ENCODE data around the gene WDR1. TPM values are rescaled to one million over a fixed set of nuclear protein-coding genes. Genes with fewer than 3 reads are reported as not detected.

WDR1 gene
- total RNA-seq, 2 donors from 2014 or later, result 222 to 345 TPM

DNA sequence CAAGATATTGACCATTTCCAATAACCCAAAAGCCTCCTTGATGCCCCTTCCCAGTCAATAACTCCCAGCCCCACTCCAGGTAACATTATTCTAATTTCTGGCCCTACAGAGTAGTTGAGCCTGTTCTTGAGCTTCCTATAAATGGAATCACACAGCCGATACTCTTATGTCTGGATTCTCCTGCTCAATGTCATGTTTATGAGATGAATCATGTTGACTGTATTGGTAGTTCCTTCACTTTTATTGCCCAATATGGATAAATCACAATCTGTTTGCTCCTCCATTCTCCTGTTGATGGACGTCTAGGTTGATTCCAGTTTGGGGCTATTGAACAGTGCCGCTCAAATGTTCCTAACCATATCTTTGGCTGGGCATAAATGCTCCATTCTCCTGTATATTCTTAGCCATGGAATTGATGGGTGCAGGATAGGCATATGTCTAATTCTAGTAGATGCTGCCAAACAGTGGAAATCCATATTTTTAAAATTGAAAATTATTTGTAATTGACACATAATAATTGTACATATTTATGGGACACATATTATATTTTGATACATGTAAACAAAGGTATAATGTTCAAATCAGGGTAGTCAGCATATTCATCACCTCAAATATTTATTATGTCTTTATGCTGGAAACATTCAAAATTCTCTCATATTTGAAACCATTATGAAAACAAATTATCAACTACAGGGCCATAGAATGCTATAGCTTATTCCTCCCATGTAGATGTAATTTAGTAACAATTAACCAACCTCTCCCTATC, 54.8 kb downstream of the WDR1 start:
- Histone ChIP-seq H3K36me3 (ENCODE audit: control insufficient read depth, insufficient read depth, low read length) (peaks cover 19% of the 10 kb centered on the region), H3K4me3 (ENCODE audit: low read length) (no peak overlapping the region), H3K9me3 (ENCODE audit: control insufficient read depth, low read length) (peaks cover 9% of the 10 kb centered on the region), H3K27me3 (ENCODE audit: control insufficient read depth, insufficient read depth, low read length, poor library complexity, severe bottlenecking) (no peaks in the 10 kb centered on the region), H3K4me1 (ENCODE audit: control insufficient read depth, insufficient read depth, low read length) (peaks cover 18% of the 10 kb centered on the region), H3K9ac (ENCODE audit: extremely low read depth, low read length, poor library complexity, severe bottlenecking) (no peak overlapping the region), H3K27ac (ENCODE audit: low read depth, low read length) (no peak overlapping the region)
- Mint-ChIP-seq H3K27ac (no peak overlapping the region), H3K4me3 (no peak overlapping the region), H3K4me1 (peaks cover 21% of the 10 kb centered on the region), H3K36me3 (ENCODE audit: low read depth) (no peaks in the 10 kb centered on the region), H3K27me3 (ENCODE audit: insufficient read depth) (no peaks in the 10 kb centered on the region), H3K9me3 (peaks cover 4% of the 10 kb centered on the region)
- DNase-seq, result no peak
- no peak for TF ChIP-seq CTCF (conservative IDR thresholded peaks at IDR 0.05)
- WGBS, 2 experiments (ENCODE audit: insufficient coverage in 1 of 2, insufficient read length in 1 of 2), result 93 to 97% methylated on average over 2 to 3 of the region's 3 CpGs

GRCh38 chr4:10058371-10058770, 58.2 kb downstream of the WDR1 start:
- no peak for TF ChIP-seq CTCF (conservative IDR thresholded peaks at IDR 0.05)

GRCh38 chr4:10057023-10057395, 59.6 kb downstream of the WDR1 start:
- no peak for TF ChIP-seq CTCF (conservative IDR thresholded peaks at IDR 0.05)

More at GRCh38 chr4:10058371-10058770, 58.2 kb downstream of the WDR1 start:
- Mint-ChIP-seq H3K4me3 (no peak overlapping the region), H3K36me3 (ENCODE audit: low read depth) (no peaks in the 10 kb centered on the region), H3K9me3 (peaks cover 4% of the 10 kb centered on the region), H3K4me1 (peaks cover 8% of the 10 kb centered on the region), H3K27ac (no peak overlapping the region), H3K27me3 (ENCODE audit: insufficient read depth) (peaks cover 2% of the 10 kb centered on the region)
- WGBS, 2 experiments (ENCODE audit: insufficient coverage in 1 of 2, insufficient read length in 1 of 2), result 93 to 97% methylated on average over 7 of the region's 7 CpGs
- Histone ChIP-seq H3K9ac (ENCODE audit: extremely low read depth, low read length, poor library complexity, severe bottlenecking) (no peak overlapping the region), H3K4me1 (ENCODE audit: control insufficient read depth, insufficient read depth, low read length) (peaks cover 8% of the 10 kb centered on the region), H3K9me3 (ENCODE audit: control insufficient read depth, low read length) (peaks cover 9% of the 10 kb centered on the region), H3K27me3 (ENCODE audit: control insufficient read depth, insufficient read depth, low read length, poor library complexity, severe bottlenecking) (no peaks in the 10 kb centered on the region), H3K27ac (ENCODE audit: low read depth, low read length) (no peak overlapping the region), H3K4me3 (ENCODE audit: low read length) (no peak overlapping the region), H3K36me3 (ENCODE audit: control insufficient read depth, insufficient read depth, low read length) (peaks cover 10% of the 10 kb centered on the region)
- no peak for DNase-seq

More at GRCh38 chr4:10057023-10057395, 59.6 kb downstream of the WDR1 start:
- Histone ChIP-seq H3K4me1 (ENCODE audit: control insufficient read depth, insufficient read depth, low read length) (no peaks in the 10 kb centered on the region), H3K27ac (ENCODE audit: low read depth, low read length) (no peak overlapping the region), H3K36me3 (ENCODE audit: control insufficient read depth, insufficient read depth, low read length) (peaks cover 9% of the 10 kb centered on the region), H3K9ac (ENCODE audit: extremely low read depth, low read length, poor library complexity, severe bottlenecking) (no peak overlapping the region), H3K9me3 (ENCODE audit: control insufficient read depth, low read length) (peaks cover 9% of the 10 kb centered on the region), H3K27me3 (ENCODE audit: control insufficient read depth, insufficient read depth, low read length, poor library complexity, severe bottlenecking) (no peaks in the 10 kb centered on the region), H3K4me3 (ENCODE audit: low read length) (no peak overlapping the region)
- Mint-ChIP-seq H3K4me1 (no peaks in the 10 kb centered on the region), H3K4me3 (no peak overlapping the region), H3K36me3 (ENCODE audit: low read depth) (no peaks in the 10 kb centered on the region), H3K27ac (no peak overlapping the region), H3K9me3 (peaks cover 4% of the 10 kb centered on the region), H3K27me3 (ENCODE audit: insufficient read depth) (peaks cover 2% of the 10 kb centered on the region)
- WGBS, 2 experiments (ENCODE audit: insufficient coverage in 1 of 2, insufficient read length in 1 of 2), result 72% methylated on average over 4 of the region's 4 CpGs; no CpG with 5 or more reads in 1 of the 2 experiments
- peak; percentile 35 for DNase-seq
